ES-I3 (cell line): ENCODE measurements around the gene USO1.
"Not testable (repeated sequence)": the region's sequence is repeated elsewhere in the genome, so short reads cannot be mapped to it uniquely, and the experiment has no call there.

Experiments used
- H3K36me3 ChIP-seq: 2 replicates; pipeline ENCODE4 v1.6.1; 2013; ENCODE audit warnings: mild to moderate bottlenecking, low read length, control low read depth, moderate library complexity; ENCODE audit not compliant: insufficient read depth
- H3K4me1 ChIP-seq: 2 replicates; pipeline ENCODE4 v1.6.1; 2013; ENCODE audit warnings: mild to moderate bottlenecking, control low read depth, low read length; ENCODE audit not compliant: insufficient read depth
- H3K9ac ChIP-seq: 2 replicates; pipeline ENCODE4 v1.6.1; 2013; ENCODE audit warnings: low read depth, mild to moderate bottlenecking, low read length, moderate library complexity
- H3K9me3 ChIP-seq: 2 replicates; pipeline ENCODE4 v1.6.1; 2013; ENCODE audit warnings: mild to moderate bottlenecking, low read length, moderate library complexity; ENCODE audit not compliant: control insufficient read depth, insufficient read depth

The USO1 gene

GRCh38 chr4:75769036-75769435, 44.7 kb downstream of the USO1 start:
- no peaks in the 10 kb centered on the region for H3K4me1 ChIP-seq
- no peak overlapping the region for H3K9ac ChIP-seq
- no peaks in the 10 kb centered on the region for H3K9me3 ChIP-seq
- H3K36me3 ChIP-seq = peaks cover 6% of the 10 kb centered on the region

GRCh38 chr4:75771607-75772006, 47.2 kb downstream of the USO1 start:
- Histone ChIP-seq H3K9me3 (no peaks in the 10 kb centered on the region), H3K9ac (no peak overlapping the region), H3K36me3 (peaks cover 19% of the 10 kb centered on the region), H3K4me1 (no peaks in the 10 kb centered on the region)

- H3K9me3 ChIP-seq = no peaks in the 10 kb centered on the region
- no peak overlapping the region for H3K9ac ChIP-seq
- H3K4me1 ChIP-seq = no peaks in the 10 kb centered on the region
- H3K36me3 ChIP-seq = peaks cover 23% of the 10 kb centered on the region
Observed at GRCh38 chr4:75777589-75777988, 53.2 kb downstream of the USO1 start.

GRCh38 chr4:75779105-75779757, 54.9 kb downstream of the USO1 start:
- Histone ChIP-seq H3K4me1 (no peaks in the 10 kb centered on the region), H3K36me3 (peaks cover 27% of the 10 kb centered on the region), H3K9ac (no peak overlapping the region), H3K9me3 (no peaks in the 10 kb centered on the region)

- Histone ChIP-seq H3K36me3 (peaks cover 16% of the 10 kb centered on the region), H3K9me3 (no peaks in the 10 kb centered on the region), H3K9ac (no peak overlapping the region), H3K4me1 (no peaks in the 10 kb centered on the region)
Observed at GRCh38 chr4:75781305-75781704, 56.9 kb downstream of the USO1 start.

GRCh38 chr4:75786526-75786925, 62.1 kb downstream of the USO1 start:
- Histone ChIP-seq H3K4me1 (no peaks in the 10 kb centered on the region), H3K9me3 (no peaks in the 10 kb centered on the region), H3K36me3 (peaks cover 30% of the 10 kb centered on the region), H3K9ac (no peak overlapping the region)

- Histone ChIP-seq H3K36me3 (peaks cover 30% of the 10 kb centered on the region), H3K9ac (no peak overlapping the region), H3K9me3 (no peaks in the 10 kb centered on the region)
Observed at GRCh38 chr4:75786938-75787337, 62.6 kb downstream of the USO1 start.

GRCh38 chr4:75790024-75790423, 65.6 kb downstream of the USO1 start:
- peaks cover 3% of the 10 kb centered on the region; the same call in 1 of the 2 replicates for H3K4me1 ChIP-seq
- H3K9me3 ChIP-seq = no peaks in the 10 kb centered on the region
- peaks cover 21% of the 10 kb centered on the region for H3K36me3 ChIP-seq
- H3K9ac ChIP-seq = no peak overlapping the region

More at GRCh38 chr4:75786938-75787337, 62.6 kb downstream of the USO1 start:
- H3K4me1 ChIP-seq = no peaks in the 10 kb centered on the region

- peaks cover 4% of the 10 kb centered on the region; the same call in 1 of the 2 replicates for H3K36me3 ChIP-seq
- H3K9me3 ChIP-seq = no peaks in the 10 kb centered on the region
- H3K9ac ChIP-seq = no peak overlapping the region
- no peaks in the 10 kb centered on the region for H3K4me1 ChIP-seq
Observed at GRCh38 chr4:75800972-75801371, 76.6 kb downstream of the USO1 start.

GRCh38 chr4:75806035-75806434, 81.7 kb downstream of the USO1 start:
- H3K9me3 ChIP-seq, H3K9ac ChIP-seq, H3K4me1 ChIP-seq: not testable (repeated sequence)
- peaks cover 20% of the 10 kb centered on the region for H3K36me3 ChIP-seq

GRCh38 chr4:75817901-75818300, 93.5 kb downstream of the USO1 start:
- H3K4me1 ChIP-seq = no peaks in the 10 kb centered on the region
- H3K9me3 ChIP-seq = no peaks in the 10 kb centered on the region
- peaks cover 8% of the 10 kb centered on the region; the same call in 1 of the 2 replicates for H3K36me3 ChIP-seq
- no peak overlapping the region for H3K9ac ChIP-seq

GRCh38 chr4:75819121-75819520, 94.7 kb downstream of the USO1 start:
- Histone ChIP-seq H3K9ac (no peak overlapping the region), H3K36me3 (peaks cover 4% of the 10 kb centered on the region; the same call in 1 of the 2 replicates)

GRCh38 chr4:75820197-75820596, 95.8 kb downstream of the USO1 start:
- H3K9ac ChIP-seq = no peak overlapping the region
- no peaks in the 10 kb centered on the region for H3K4me1 ChIP-seq
- H3K36me3 ChIP-seq = peaks cover 4% of the 10 kb centered on the region; the same call in 1 of the 2 replicates
- H3K9me3 ChIP-seq = no peaks in the 10 kb centered on the region

More at GRCh38 chr4:75819121-75819520, 94.7 kb downstream of the USO1 start:
- no peaks in the 10 kb centered on the region for H3K4me1 ChIP-seq
- no peaks in the 10 kb centered on the region for H3K9me3 ChIP-seq

- H3K4me1 ChIP-seq = no peaks in the 10 kb centered on the region
- H3K36me3 ChIP-seq = peaks cover 4% of the 10 kb centered on the region; the same call in 1 of the 2 replicates
- no peaks in the 10 kb centered on the region for H3K9me3 ChIP-seq
- no peak overlapping the region for H3K9ac ChIP-seq
Observed at GRCh38 chr4:75820676-75821075, 96.3 kb downstream of the USO1 start.

- H3K9me3 ChIP-seq = no peaks in the 10 kb centered on the region
- H3K36me3 ChIP-seq = peaks cover 4% of the 10 kb centered on the region; the same call in 1 of the 2 replicates
- H3K9ac ChIP-seq = no peak overlapping the region
- no peaks in the 10 kb centered on the region for H3K4me1 ChIP-seq
Observed at GRCh38 chr4:75821216-75821615, 96.8 kb downstream of the USO1 start.
